Measurements from ENCODE around the gene UTP4.

UTP4 gene

DNA sequence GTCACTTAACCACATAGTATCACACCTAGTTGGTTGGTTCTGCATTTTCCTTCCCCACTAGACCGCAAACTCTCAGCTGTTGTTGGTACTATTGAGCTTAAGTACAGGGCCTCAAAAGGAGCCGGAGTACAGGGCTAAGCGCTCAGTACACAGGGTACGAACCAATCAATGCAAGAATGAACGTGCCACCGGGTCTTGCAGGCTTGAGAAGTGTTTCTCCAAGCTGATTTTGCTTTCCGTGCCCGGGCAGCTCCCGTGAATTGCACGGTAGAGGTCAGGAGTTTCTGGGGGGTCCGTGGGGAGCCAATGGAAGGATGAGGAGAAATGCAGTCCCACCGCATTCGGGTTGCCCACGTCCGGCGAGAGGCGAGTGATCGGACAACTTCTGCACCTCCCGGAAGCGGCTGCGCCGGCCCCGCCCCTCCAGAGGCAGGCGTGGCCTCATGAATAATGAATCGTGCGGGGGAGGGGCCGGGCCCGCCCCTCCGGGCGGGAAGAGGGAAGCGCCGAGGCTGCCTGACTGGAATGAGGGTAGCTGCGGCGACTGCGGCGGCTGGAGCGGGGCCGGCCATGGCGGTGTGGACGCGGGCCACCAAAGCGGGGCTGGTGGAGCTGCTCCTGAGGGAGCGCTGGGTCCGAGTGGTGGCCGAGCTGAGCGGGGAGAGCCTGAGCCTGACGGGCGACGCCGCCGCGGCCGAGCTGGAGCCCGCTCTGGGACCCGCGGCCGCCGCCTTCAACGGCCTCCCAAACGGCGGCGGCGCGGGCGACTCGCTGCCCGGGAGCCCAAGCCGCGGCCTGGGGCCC lies 54.4 kb downstream of the UTP4 start, which contains the start of gene SNTB2:
SNTB2 (plus strand) TSS at position 523 of the 804 bp plus-strand sequence; CDS start at position 526, 3 bp downstream.
- Histone ChIP-seq H3K4me3 (ENCODE audit: low read depth in 1 of 2, low read length in 2 of 2) (peak within 1 kb of the TSS; percentile 45 to 95), H3K9me3 (ENCODE audit: low read length) (no peaks in the 10 kb centered on the region), H3K4me1 (ENCODE audit: insufficient read depth, low read length) (peaks cover 32% of the 10 kb centered on the region), H3K36me3 (ENCODE audit: insufficient read depth, low read length) (no peaks in the 10 kb centered on the region), H3K9ac (ENCODE audit: low read length) (peak within 1 kb of the TSS; percentile 61), H3K27me3 (ENCODE audit: control insufficient read depth in 1 of 2, insufficient read depth in 2 of 2, low read length in 2 of 2) (no peaks in the 10 kb centered on the region), H3K27ac (ENCODE audit: low read depth, low read length) (peak within 1 kb of the TSS; percentile 84)

DNA sequence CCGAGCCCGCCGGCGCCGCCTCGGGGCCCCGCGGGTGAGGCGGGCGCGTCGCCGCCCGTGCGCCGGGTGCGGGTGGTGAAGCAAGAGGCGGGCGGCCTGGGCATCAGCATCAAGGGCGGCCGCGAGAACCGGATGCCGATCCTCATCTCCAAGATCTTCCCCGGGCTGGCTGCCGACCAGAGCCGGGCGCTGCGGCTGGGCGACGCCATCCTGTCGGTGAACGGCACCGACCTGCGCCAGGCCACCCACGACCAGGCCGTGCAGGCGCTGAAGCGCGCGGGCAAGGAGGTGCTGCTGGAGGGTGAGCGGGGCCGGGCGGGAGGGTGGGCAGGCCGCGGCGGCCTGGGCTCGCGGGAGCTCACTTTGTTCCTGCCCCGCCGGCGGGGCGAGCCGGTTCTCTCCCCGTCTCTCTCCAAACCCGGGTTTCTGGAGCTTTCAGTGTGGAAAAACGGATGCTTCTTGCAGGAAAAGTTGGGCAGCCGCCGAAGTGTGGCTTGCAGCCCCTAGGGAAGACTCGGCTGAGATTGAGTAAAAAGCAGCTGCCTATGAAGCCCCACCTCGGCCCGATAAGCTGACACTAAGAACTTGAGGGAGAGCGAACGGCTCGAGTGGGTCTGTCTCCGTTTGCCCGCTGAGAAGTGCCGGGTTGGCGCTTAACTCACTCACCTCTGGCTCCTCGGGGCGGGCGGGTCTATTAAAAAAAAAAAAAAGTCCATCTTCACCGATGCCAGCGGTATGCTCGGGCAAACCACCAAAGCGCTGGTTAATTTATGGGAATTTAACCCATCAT lies 55.2 kb downstream of the UTP4 start:
- Histone ChIP-seq H3K4me1 (ENCODE audit: insufficient read depth, low read length) (peaks cover 29% of the 10 kb centered on the region), H3K36me3 (ENCODE audit: insufficient read depth, low read length) (no peaks in the 10 kb centered on the region)

DNA sequence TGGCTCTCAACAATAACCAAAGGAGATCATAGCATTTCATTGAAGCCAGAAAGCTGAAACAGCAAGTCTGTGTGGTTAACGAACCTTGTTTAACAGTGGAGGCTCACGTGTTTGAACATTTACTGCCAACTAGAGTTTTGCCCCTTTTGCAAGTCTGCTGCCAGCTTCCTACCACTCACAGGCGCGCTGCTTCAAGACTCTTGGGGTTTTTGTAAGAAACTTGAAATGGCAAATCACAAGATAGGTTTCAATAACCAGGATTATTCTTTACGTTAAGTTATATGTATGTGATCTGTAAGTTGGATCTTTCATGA lies 55.7 kb downstream of the UTP4 start:
- Histone ChIP-seq H3K27ac (ENCODE audit: low read depth, low read length) (peak overlapping the region; percentile 28), H3K9me3 (ENCODE audit: low read length) (no peaks in the 10 kb centered on the region), H3K4me1 (ENCODE audit: insufficient read depth, low read length) (peaks cover 24% of the 10 kb centered on the region), H3K9ac (ENCODE audit: low read length) (peak overlapping the region; percentile 18), H3K36me3 (ENCODE audit: insufficient read depth, low read length) (no peaks in the 10 kb centered on the region), H3K4me3 (ENCODE audit: low read depth in 1 of 2, low read length in 2 of 2) (peak overlapping the region; percentile 45 to 81), H3K27me3 (ENCODE audit: control insufficient read depth in 1 of 2, insufficient read depth in 2 of 2, low read length in 2 of 2) (no peaks in the 10 kb centered on the region)

More for the DNA sequence above, 55.2 kb downstream of the UTP4 start:
- H3K27me3 ChIP-seq (ENCODE audit: control insufficient read depth in 1 of 2, insufficient read depth in 2 of 2, low read length in 2 of 2) = no peaks in the 10 kb centered on the region
- H3K9me3 ChIP-seq (ENCODE audit: low read length) = no peaks in the 10 kb centered on the region
- H3K4me3 ChIP-seq (ENCODE audit: low read depth in 1 of 2, low read length in 2 of 2) = peak overlapping the region; percentile 45 to 81
- H3K9ac ChIP-seq (ENCODE audit: low read length) = peak overlapping the region; percentile 18
- H3K27ac ChIP-seq (ENCODE audit: low read depth, low read length) = peak overlapping the region; percentile 28

DNA sequence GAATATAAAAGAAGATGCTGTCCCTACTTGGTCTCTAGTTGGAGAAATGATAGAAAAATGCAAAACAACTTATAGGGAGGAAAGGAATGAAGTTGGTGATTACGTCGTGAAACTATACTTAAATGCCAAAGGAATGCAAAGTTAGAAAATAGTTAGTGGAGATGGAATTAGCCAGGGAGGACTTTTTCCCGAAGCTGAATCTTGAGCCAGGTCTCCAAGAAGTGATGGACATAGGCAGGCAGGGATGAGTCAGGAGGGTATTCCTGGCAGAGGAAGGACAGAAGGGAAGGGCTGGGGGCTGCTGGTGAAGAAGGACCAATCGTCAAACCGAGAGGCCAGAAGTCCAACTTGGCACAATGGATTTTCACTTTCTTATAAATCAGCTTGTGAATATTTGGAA lies 56.3 kb downstream of the UTP4 start:
- Histone ChIP-seq H3K27ac (ENCODE audit: low read depth, low read length) (peak overlapping the region; percentile 28), H3K27me3 (ENCODE audit: control insufficient read depth in 1 of 2, insufficient read depth in 2 of 2, low read length in 2 of 2) (no peaks in the 10 kb centered on the region), H3K36me3 (ENCODE audit: insufficient read depth, low read length) (no peaks in the 10 kb centered on the region), H3K4me3 (ENCODE audit: low read depth in 1 of 2, low read length in 2 of 2) (peak overlapping the region; percentile 45 to 81), H3K4me1 (ENCODE audit: insufficient read depth, low read length) (peaks cover 24% of the 10 kb centered on the region), H3K9ac (ENCODE audit: low read length) (no peak overlapping the region), H3K9me3 (ENCODE audit: low read length) (no peaks in the 10 kb centered on the region)

DNA sequence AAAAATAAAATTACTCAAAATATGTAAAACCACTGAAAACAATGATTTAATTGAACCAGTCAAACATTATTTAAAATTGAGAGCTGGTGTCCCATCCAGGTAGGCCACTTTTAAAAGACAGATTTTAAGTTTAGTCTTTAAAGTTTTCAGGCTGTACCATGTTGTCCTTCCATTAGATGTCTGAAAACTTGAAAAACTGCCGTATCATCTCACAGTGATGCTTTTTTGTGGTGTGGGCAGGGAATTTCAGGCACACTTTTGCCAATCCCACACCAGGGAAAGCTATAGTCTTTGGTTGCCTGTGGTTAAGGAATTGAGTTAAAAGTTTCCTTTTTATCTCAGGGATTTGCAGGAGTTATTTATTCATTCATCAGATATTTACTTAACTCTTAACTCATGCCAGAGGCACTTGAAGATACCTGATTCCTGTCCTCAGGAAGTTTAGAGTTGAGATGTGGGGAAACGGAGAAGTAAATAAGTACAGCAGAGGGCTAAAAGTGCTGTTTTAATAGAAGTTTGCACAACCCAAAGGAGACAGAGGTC lies 57.7 kb downstream of the UTP4 start:
- Histone ChIP-seq H3K4me1 (ENCODE audit: insufficient read depth, low read length) (peaks cover 29% of the 10 kb centered on the region), H3K27me3 (ENCODE audit: control insufficient read depth in 1 of 2, insufficient read depth in 2 of 2, low read length in 2 of 2) (no peaks in the 10 kb centered on the region), H3K9ac (ENCODE audit: low read length) (no peak overlapping the region), H3K9me3 (ENCODE audit: low read length) (no peaks in the 10 kb centered on the region), H3K27ac (ENCODE audit: low read depth, low read length) (no peak overlapping the region), H3K4me3 (ENCODE audit: low read depth in 1 of 2, low read length in 2 of 2) (no peak overlapping the region), H3K36me3 (ENCODE audit: insufficient read depth, low read length) (no peaks in the 10 kb centered on the region)

DNA sequence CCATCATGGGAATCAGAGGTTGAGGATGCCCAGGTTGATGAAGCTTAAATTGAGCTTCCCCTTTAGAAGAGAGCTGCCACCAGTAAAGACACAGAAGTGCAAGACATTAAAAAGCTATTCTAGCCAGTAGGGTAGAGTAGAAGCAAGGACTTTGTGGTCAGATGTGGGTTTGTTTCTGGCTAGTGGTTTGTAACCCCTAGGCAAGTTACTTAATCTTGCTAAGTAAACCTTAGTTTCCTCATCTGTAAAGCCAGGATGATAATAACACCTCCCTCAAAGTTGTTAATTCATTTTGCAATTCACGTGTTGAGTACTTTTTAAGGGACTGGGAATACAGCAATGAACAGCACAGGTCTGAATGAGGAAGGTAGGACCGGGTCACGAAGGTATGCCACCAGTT lies 58.1 kb downstream of the UTP4 start:
- peaks cover 34% of the 10 kb centered on the region for H3K4me1 ChIP-seq (ENCODE audit: insufficient read depth, low read length)
- H3K27ac ChIP-seq (ENCODE audit: low read depth, low read length) = no peak overlapping the region
- no peaks in the 10 kb centered on the region for H3K27me3 ChIP-seq (ENCODE audit: control insufficient read depth in 1 of 2, insufficient read depth in 2 of 2, low read length in 2 of 2)
- H3K4me3 ChIP-seq (ENCODE audit: low read depth in 1 of 2, low read length in 2 of 2) = no peak overlapping the region
- no peaks in the 10 kb centered on the region for H3K9me3 ChIP-seq (ENCODE audit: low read length)
- no peaks in the 10 kb centered on the region for H3K36me3 ChIP-seq (ENCODE audit: insufficient read depth, low read length)
- no peak overlapping the region for H3K9ac ChIP-seq (ENCODE audit: low read length)

DNA sequence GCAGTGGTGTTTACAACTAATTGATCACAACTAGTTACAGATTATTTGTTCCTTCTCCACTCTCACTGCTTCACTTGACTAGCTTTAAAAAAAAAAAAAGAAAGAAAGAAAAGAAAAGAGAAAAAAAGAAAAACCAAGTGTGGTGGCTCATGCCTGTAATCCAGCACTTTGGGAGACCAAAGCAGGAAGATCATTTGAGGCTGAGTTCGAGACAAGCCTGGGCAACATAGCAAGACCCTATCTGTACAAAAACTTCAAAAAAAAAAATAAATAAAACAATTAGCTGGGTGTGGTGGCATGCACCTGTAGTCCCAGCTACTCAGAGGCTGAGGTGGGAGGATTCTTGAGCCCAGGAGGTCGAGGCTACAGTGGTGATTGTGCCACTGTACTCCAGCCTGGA lies 58.7 kb downstream of the UTP4 start:
- Histone ChIP-seq H3K27ac (ENCODE audit: low read depth, low read length) (no peak overlapping the region), H3K4me1 (ENCODE audit: insufficient read depth, low read length) (peaks cover 38% of the 10 kb centered on the region)

DNA sequence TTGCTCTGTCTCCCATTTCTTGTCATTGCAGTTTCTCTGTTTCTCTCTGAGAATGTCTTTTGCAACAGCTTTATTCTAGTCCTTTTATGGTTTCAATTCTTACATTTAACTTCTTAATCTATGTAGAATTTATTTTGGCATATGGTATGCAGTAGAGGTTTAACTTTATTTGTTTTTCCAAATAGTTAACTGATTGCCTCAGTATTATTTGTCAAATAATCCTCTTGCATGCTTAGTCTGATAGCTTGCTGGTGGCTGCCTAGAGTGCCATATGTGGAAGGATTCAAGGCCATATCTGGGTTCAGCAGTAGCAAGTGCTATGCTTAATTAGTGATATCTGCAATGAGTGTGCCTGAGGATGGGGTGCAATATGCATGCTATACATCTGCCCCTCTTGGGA lies 61.4 kb downstream of the UTP4 start:
- H3K4me3 ChIP-seq (ENCODE audit: low read depth in 1 of 2, low read length in 2 of 2) = no peak overlapping the region
- no peaks in the 10 kb centered on the region for H3K36me3 ChIP-seq (ENCODE audit: insufficient read depth, low read length)
- no peaks in the 10 kb centered on the region for H3K27me3 ChIP-seq (ENCODE audit: control insufficient read depth in 1 of 2, insufficient read depth in 2 of 2, low read length in 2 of 2)
- H3K4me1 ChIP-seq (ENCODE audit: insufficient read depth, low read length) = peaks cover 27% of the 10 kb centered on the region
- no peaks in the 10 kb centered on the region for H3K9me3 ChIP-seq (ENCODE audit: low read length)
- no peak overlapping the region for H3K9ac ChIP-seq (ENCODE audit: low read length)
- H3K27ac ChIP-seq (ENCODE audit: low read depth, low read length) = no peak overlapping the region

More for the DNA sequence above, 58.7 kb downstream of the UTP4 start:
- H3K9me3 ChIP-seq (ENCODE audit: low read length) = no peaks in the 10 kb centered on the region
- H3K27me3 ChIP-seq (ENCODE audit: control insufficient read depth in 1 of 2, insufficient read depth in 2 of 2, low read length in 2 of 2) = no peaks in the 10 kb centered on the region
- no peak overlapping the region for H3K4me3 ChIP-seq (ENCODE audit: low read depth in 1 of 2, low read length in 2 of 2)
- H3K9ac ChIP-seq (ENCODE audit: low read length) = no peak overlapping the region
- no peaks in the 10 kb centered on the region for H3K36me3 ChIP-seq (ENCODE audit: insufficient read depth, low read length)

DNA sequence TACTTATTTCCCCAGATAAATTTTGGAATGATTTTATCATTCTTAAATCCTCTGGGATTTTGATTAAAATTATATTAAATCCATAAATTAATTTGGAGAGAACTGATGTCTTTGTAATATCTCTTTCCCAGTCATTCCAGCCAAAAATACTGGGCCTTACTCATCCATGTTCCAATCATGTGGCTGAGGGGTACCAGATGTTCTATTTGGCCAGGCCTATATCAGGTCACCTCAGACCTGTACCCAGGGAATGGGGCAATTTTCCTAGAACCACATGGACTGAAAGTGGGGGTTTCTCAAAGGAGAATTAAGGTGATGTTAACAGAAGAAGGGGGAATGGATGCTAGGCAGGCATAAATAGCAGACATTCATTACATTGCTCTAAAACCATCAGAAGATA lies 62.0 kb downstream of the UTP4 start:
- Histone ChIP-seq H3K9me3 (ENCODE audit: low read length) (no peaks in the 10 kb centered on the region), H3K27me3 (ENCODE audit: control insufficient read depth in 1 of 2, insufficient read depth in 2 of 2, low read length in 2 of 2) (no peaks in the 10 kb centered on the region), H3K27ac (ENCODE audit: low read depth, low read length) (no peak overlapping the region), H3K36me3 (ENCODE audit: insufficient read depth, low read length) (no peaks in the 10 kb centered on the region), H3K9ac (ENCODE audit: low read length) (no peak overlapping the region), H3K4me3 (ENCODE audit: low read depth in 1 of 2, low read length in 2 of 2) (no peak overlapping the region), H3K4me1 (ENCODE audit: insufficient read depth, low read length) (peaks cover 20% of the 10 kb centered on the region)

DNA sequence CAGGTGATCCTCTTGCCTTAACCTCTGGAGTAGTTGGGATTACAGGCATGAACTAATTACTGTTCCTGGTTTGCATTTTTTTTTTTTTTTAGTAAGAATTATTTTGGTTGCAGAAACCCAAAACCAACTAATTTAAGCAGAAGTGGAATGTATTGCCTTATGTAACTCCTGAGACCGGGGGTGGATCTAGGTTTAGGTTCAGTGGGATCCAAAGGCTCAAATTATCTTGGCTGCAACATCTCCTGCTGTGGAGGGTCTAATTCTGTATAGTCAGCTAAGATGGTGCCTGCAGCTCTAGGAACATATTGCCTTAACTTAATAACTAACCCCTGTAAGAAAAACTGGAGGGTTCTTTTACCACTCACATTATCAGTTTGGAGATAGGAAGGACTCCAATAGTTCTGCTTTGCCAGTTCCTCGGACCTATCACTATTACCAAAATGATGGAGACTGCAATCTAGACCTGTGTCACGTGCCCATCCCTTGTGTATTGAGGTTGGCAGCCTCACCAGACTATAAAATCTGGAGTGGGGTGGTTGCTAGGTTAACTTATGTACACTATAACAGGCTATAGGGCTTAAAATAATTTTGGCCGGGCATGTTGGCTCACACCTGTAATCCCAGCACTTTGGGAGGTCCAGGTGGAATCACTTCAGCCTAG lies 63.0 kb downstream of the UTP4 start:
- H3K9me3 ChIP-seq (ENCODE audit: low read length) = no peaks in the 10 kb centered on the region
- no peaks in the 10 kb centered on the region for H3K36me3 ChIP-seq (ENCODE audit: insufficient read depth, low read length)
- H3K27ac ChIP-seq (ENCODE audit: low read depth, low read length) = no peak overlapping the region
- H3K27me3 ChIP-seq (ENCODE audit: control insufficient read depth in 1 of 2, insufficient read depth in 2 of 2, low read length in 2 of 2) = no peaks in the 10 kb centered on the region
- H3K9ac ChIP-seq (ENCODE audit: low read length) = no peak overlapping the region
- peaks cover 14% of the 10 kb centered on the region for H3K4me1 ChIP-seq (ENCODE audit: insufficient read depth, low read length)
- no peak overlapping the region for H3K4me3 ChIP-seq (ENCODE audit: low read depth in 1 of 2, low read length in 2 of 2)

DNA sequence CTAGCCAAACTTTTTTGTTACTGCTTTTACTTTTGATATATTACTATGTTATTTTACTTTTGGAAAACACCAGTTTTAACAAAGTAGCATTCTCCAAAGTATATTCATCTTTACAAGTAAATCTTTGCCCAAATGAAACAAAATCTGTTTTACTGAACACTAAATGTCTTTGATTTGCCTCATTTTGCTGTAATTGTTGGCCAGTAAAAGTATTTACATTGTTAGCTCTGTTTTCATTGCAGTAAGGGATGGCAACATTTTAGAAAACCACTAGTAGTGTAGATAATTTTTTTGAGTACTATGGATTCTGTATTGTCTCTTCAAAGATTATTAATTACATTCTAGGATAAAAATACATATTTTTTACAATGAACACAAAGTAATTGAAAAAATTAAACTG lies 65.1 kb downstream of the UTP4 start:
- H3K36me3 ChIP-seq (ENCODE audit: insufficient read depth, low read length) = no peaks in the 10 kb centered on the region
- H3K9me3 ChIP-seq (ENCODE audit: low read length) = no peaks in the 10 kb centered on the region
- no peaks in the 10 kb centered on the region for H3K27me3 ChIP-seq (ENCODE audit: control insufficient read depth in 1 of 2, insufficient read depth in 2 of 2, low read length in 2 of 2)
- peaks cover 14% of the 10 kb centered on the region for H3K4me1 ChIP-seq (ENCODE audit: insufficient read depth, low read length)
- no peak overlapping the region for H3K4me3 ChIP-seq (ENCODE audit: low read depth in 1 of 2, low read length in 2 of 2)
- no peak overlapping the region for H3K27ac ChIP-seq (ENCODE audit: low read depth, low read length)
- H3K9ac ChIP-seq (ENCODE audit: low read length) = no peak overlapping the region
